ENCODE results near the gene CYP2D6. TPM values are rescaled to one million over a fixed set of nuclear protein-coding genes. Genes with fewer than 3 reads are reported as not detected.
A peak's percentile ranks its signal among the peaks of the same experiment; 100 is the strongest.

CYP2D6 gene
- total and polyA plus RNA-seq, 2 of the 8 experiments (the other 6 are each of a cell fraction or from before 2014, with no cell fraction given), result 0.93 to 1.7 TPM

GRCh38 chr22:42090596-42091454 lies 39.8 kb downstream of the CYP2D6 start, which contains the start of gene NDUFA6 (continued):
- TF ChIP-seq ATF3 (IDR thresholded peaks at IDR 0.05; ENCODE audit: insufficient read depth, low read depth, low read length) (peak; percentile 46; the same call in 1 of the 2 replicates), TEAD4 (IDR thresholded peaks at IDR 0.05; ENCODE audit: low read depth, low read length) (no peak), KDM4A (IDR thresholded peaks at IDR 0.05; ENCODE audit: low read depth, low read length, severe bottlenecking) (peak; percentile 35), BCL11A (IDR thresholded peaks at IDR 0.05; ENCODE audit: low read depth in 2 of 2, low read length in 2 of 2) (no peak), SUZ12 (IDR thresholded peaks at IDR 0.05; ENCODE audit: low read length) (no peak)

All from H1 (cell line).